Epithelial cell of esophagus (primary cell): Measurements from ENCODE around the gene PRAMEF6.
"Not testable (repeated sequence)": the region's sequence is repeated elsewhere in the genome, so short reads cannot be mapped to it uniquely, and the experiment has no call there.

Experiments
- DNase-seq: peaks from one replicate; pipeline ENCODE4 v3.0.0; 2010; ENCODE audit warnings: low read depth
- H3K4me3 ChIP-seq: 2 replicates; pipeline ENCODE4 v1.5.1; 2011; ENCODE audit warnings: mild to moderate bottlenecking, low read length, control low read depth

The PRAMEF6 gene

GRCh38 chr1:12947480-12947879, at the start of gene PRAMEF6:
Gene PRAMEF6, minus strand, starts transcription at chr1:12947580. Its CDS starts 5,062 bp downstream, at chr1:12942518.
- H3K4me3 ChIP-seq, DNase-seq: not testable (repeated sequence)

DNA sequence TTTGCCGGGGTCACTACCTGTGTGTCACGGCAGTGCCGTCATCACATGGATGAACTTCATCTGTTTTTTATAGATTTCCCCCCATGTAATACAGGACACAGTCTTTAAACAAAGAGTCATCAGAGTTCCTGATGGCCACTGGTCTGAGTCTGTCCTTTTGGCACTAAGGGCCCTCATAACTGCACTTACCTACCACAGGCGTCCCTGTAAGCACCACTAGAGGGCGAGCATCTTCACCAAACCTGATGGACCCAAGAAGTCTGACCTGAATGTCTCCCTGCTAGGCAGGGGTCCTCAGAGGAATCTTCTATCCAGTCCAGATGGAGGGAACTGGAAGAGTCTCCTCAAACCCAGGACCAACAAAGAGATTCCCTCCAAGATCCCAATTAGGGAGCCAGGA, 23.0 kb downstream of the PRAMEF6 start:
- not testable (repeated sequence) for DNase-seq, H3K4me3 ChIP-seq

DNA sequence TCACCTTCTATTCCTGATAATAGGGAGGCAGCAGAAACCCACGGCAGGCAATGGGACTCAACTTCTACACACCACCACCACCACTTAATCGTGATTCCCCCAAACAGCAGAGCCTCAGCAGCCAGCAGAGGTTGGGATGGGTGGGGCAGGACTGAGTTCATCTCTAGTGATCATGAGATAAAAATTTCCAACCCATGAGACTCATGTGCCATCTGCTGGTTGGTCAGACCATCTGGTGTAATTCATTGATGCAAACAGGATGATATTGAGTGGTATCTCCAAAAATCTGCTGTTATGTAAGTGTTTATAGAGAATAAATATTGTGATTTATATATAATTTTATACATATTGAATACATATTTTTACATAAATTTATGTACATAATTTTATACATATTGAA, 25.6 kb downstream of the PRAMEF6 start:
- H3K4me3 ChIP-seq, DNase-seq: not testable (repeated sequence)

DNA sequence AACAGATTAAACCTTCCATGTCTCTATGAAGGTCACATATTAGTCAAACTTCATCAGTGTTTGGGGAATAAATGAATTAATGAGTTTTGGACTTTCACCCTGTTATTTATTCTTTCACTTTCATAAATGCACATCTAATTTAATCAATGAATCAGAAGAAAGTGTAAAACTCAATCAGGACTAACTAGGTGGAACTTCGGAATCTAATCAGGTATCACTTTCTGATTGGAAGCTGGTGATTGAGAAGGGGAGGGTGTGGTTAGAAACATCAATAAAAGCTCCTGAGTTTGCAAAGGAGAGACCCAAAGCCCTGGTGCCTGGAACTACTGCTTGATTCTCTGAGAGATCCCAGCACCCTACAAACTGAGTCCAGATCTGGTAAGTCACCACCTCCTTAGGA, 31.1 kb downstream of the PRAMEF6 start, which contains the start of gene PRAMEF7:
PRAMEF7 (plus strand) TSS at position 301 of the 400 bp plus-strand sequence. CDS start 1,083 bp downstream, outside the sequence.
- not testable (repeated sequence) for DNase-seq, H3K4me3 ChIP-seq

DNA sequence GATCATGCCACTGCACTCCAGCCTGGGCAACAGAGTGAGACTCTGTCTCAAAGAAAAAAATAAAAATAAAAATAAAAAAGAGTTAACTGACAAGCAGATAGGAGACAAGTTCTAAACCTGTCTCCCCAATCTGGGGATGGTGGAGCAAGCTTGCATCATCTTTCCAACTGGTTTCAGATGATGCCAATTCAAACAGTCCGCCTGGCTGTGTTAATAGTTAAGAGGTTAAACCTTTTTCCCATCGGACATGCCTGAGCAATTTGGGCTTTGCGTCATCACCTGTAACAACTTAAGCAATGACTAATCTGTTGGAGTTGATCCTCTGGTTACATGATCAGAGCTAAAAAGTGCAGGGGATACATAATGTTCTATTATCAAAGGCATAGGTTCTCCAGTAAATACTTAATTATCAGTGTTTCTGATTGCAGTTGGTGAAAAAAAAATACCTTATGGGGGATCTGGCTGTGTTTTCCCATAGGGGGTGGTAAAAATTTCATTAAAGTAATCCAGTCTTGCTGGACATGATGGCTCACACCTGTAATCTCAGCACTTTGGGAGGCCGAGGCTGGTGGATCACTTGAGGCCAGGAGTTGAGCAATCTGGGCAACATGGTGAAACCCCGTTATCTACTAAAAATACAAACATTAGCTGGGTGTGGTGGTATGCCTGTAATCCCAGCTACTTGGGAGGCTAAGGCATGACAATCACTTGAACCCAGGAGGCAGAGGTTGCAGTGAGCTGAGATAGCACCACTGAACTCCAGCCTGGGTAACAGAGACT, 43.4 kb downstream of the PRAMEF6 start:
- H3K4me3 ChIP-seq, DNase-seq: not testable (repeated sequence)

GRCh38 chr1:12899186-12899585, 48.2 kb downstream of the PRAMEF6 start:
- DNase-seq, H3K4me3 ChIP-seq: not testable (repeated sequence)

GRCh38 chr1:12898170-12898569, 49.2 kb downstream of the PRAMEF6 start, which contains the start of gene PRAMEF10:
Gene PRAMEF10, minus strand, starts transcription at chr1:12898270. Its CDS starts 2,423 bp downstream, at chr1:12895847.
- DNase-seq, H3K4me3 ChIP-seq: not testable (repeated sequence)
